Uterus (tissue), 2 donors: ENCODE results near the gene KCNQ5.

ENCODE experiments used
- CTCF ChIP-seq, 4 experiments: fragments of 200-600 bp in 2 of 4; fragments of 450-650 bp in 2 of 4; sonication (generic) in 2 of 4; IDR thresholded peaks; one replicate each; pipeline ENCODE4 v1.5.1; 2016 to 2019; ENCODE audit warnings: antibody characterized with exemption in 4 of 4, mild to moderate bottlenecking in 2 of 4, moderate library complexity in 1 of 4
- POLR2A ChIP-seq, 2 donors: fragments of 450-650 bp; IDR thresholded peaks; one replicate each; pipeline ENCODE4 v1.6.1; 2016; ENCODE audit warnings: antibody characterized with exemption in 2 of 2, mild to moderate bottlenecking in 1 of 2, moderate library complexity in 1 of 2

GRCh38 chr6:72822691-72823090, 200.8 kb downstream of the KCNQ5 start:
- no peak for TF ChIP-seq CTCF (IDR thresholded peaks at IDR 0.05)
- TF ChIP-seq POLR2A (IDR thresholded peaks at IDR 0.05): no peak
